ENCODE data around the gene PLA2G2E.

PLA2G2E gene

GRCh38 chr1:19879227-19879626 is 44.2 kb downstream of the PLA2G2E start:
- no peak overlapping the region for H3K4me3 ChIP-seq (ENCODE audit: low read depth, low read length)
- TF ChIP-seq, protein P1, sequence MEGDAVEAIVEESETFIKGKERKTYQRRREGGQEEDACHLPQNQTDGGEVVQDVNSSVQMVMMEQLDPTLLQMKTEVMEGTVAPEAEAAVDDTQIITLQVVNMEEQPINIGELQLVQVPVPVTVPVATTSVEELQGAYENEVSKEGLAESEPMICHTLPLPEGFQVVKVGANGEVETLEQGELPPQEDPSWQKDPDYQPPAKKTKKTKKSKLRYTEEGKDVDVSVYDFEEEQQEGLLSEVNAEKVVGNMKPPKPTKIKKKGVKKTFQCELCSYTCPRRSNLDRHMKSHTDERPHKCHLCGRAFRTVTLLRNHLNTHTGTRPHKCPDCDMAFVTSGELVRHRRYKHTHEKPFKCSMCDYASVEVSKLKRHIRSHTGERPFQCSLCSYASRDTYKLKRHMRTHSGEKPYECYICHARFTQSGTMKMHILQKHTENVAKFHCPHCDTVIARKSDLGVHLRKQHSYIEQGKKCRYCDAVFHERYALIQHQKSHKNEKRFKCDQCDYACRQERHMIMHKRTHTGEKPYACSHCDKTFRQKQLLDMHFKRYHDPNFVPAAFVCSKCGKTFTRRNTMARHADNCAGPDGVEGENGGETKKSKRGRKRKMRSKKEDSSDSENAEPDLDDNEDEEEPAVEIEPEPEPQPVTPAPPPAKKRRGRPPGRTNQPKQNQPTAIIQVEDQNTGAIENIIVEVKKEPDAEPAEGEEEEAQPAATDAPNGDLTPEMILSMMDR (IDR thresholded peaks at IDR 0.05; ENCODE audit: low read depth, low read length, missing control alignments): no peak
- DNase-seq (ENCODE audit: low read depth): no peak

GRCh38 chr1:19878637-19878985 is 44.8 kb downstream of the PLA2G2E start:
- no peak overlapping the region for H3K4me3 ChIP-seq (ENCODE audit: low read depth, low read length)
- TF ChIP-seq, protein P1 (IDR thresholded peaks at IDR 0.05; ENCODE audit: low read depth, low read length, missing control alignments): no peak
- DNase-seq (ENCODE audit: low read depth): no peak

DNA sequence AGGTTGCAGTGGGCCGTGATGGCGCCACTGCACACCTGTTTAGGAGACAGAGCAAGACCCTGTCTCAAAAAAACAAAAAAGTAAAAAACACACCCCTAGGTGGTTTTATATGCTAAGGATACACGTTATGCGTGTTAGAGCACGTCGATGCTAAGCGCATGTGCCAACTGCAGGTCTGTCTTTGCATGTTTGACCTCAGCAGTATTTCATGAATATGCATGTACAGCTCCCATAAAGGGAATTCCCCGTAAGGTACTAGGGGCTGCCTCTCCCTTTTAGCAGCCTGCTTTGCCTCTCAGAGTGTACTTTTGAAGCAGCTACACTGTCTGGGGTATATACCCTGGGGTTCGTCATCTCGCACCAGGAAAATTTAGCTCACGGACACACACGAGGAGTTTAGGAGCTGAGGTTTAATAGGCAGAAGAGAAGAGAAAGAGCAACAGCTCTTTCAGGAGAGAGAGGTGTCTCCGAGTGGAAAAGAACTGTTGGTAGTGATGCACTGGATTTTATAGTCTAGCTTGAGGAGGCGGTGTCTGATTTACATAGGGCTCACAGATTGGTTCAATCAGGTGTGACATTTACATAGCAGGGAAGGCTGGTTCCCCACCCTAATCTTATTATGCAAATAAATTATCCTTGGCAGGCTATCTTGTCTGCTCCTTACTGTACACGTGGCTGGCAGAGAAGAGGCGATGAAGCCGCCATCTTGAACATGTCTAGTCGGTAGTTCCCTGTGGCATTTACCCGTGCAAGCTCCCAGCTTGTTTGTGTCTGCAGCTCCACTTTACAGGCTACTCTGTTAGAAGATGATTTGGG is 45.4 kb downstream of the PLA2G2E start:
- TF ChIP-seq, protein P1 (IDR thresholded peaks at IDR 0.05; ENCODE audit: low read depth, low read length, missing control alignments): no peak
- no peak overlapping the region for H3K4me3 ChIP-seq (ENCODE audit: low read depth, low read length)
- no peak for DNase-seq (ENCODE audit: low read depth)

DNA sequence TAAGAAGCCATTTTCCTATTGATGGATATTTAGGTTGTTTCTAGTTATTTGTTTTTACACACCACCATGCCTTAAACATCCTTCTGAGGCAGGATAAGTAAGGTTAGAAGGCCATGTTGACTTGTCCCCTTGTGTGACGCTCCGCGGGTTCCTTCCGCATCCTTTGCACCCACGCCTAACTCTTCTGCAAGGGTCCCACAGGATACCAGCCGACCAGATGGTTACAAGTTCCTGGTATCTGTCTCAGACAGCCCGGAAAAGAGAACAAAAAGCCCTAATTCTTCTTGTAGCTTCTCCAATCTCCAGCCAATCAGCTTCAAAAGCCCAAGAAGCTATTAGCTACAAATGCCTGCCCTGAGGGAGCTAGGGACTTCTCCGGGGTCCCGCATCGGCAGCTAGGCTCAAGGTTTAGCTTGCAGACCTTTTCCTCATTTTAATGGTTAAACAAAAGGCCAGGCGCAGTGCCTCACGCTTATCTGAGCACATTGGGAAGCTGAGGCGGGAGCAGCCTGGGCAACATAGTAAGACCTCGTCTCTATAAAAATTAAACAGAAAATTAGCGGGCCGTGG is 46.2 kb downstream of the PLA2G2E start:
- TF ChIP-seq, protein P1 (IDR thresholded peaks at IDR 0.05; ENCODE audit: low read depth, low read length, missing control alignments): no peak
- no peak for DNase-seq (ENCODE audit: low read depth)
- H3K4me3 ChIP-seq (ENCODE audit: low read depth, low read length): no peak overlapping the region

- TF ChIP-seq, protein P1 (IDR thresholded peaks at IDR 0.05; ENCODE audit: low read depth, low read length, missing control alignments): no peak
- H3K4me3 ChIP-seq (ENCODE audit: low read depth, low read length): no peak overlapping the region
- DNase-seq (ENCODE audit: low read depth): no peak
Measured at GRCh38 chr1:19872190-19872589, 51.2 kb downstream of the PLA2G2E start.
